Endometrial microvascular endothelial cells (primary cell): ENCODE results near the gene GNAT1. TPM values are rescaled to one million over a fixed set of nuclear protein-coding genes. Genes with fewer than 3 reads are reported as not detected.
"Not testable (repeated sequence)": the region's sequence is repeated elsewhere in the genome, so short reads cannot be mapped to it uniquely, and the experiment has no call there.

ENCODE experiments used
- in situ Hi-C: cut with HindIII; loops from 2 replicates; pipeline ENCODE4 v1.10.0; 2017; ENCODE audit warnings: low sequenced_read_pairs, low pct_unique_long_range_greater_than_20kb; ENCODE audit errors: inconsistent ontology term
- total RNA-seq: library from RNA; depleted of rRNA; stranded (reverse); fragments of >200 nt; gene quantifications from one replicate; pipeline ENCODE4 v1.2.3, GENCODE V29; 2015; ENCODE audit errors: inconsistent ontology term

GNAT1 gene
- total RNA-seq, 1 donor from 2014 or later, result not detected

DNA sequence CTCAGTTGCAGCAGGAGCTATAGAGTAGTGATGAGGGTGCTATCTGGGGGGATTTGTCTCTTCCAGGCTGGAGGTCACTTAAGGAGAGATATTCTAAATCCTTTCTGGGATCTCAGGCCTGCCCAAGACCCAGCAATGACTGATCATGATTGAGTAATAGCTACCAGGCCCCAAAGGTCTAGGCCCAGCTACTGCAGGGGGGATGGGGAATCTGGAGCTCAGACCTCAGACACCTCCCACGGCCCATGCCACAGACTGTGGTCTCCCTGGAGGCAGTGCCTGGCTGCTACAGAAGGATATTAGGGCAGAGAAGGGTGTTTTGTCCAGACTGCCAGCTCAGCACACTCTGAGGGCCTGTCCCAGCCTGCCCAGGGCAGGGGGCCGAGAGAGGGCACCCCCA lies 20.5 kb downstream of the GNAT1 start:
- in situ Hi-C loops, result no loop called here

DNA sequence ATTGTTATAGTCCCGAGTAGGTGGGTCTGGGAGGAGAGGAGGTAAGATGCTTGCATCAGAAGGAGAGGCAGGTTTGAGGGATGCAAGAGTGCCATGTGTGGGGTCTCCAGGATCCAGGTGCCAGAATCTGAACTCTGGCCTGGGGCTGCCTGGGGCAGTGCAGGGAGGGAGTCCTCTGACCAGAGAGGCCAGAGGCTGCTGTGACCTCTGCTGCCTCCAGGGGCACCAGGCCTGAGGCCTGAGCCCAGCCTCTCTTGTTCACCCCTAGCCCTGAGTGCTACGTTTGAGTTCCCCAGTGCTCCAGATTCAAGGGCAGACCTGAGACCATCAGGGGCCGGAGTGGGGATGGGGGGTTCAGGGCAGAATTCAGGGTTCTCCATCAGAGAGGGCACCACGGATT lies 21.1 kb downstream of the GNAT1 start:
- in situ Hi-C loops, result no loop called here

DNA sequence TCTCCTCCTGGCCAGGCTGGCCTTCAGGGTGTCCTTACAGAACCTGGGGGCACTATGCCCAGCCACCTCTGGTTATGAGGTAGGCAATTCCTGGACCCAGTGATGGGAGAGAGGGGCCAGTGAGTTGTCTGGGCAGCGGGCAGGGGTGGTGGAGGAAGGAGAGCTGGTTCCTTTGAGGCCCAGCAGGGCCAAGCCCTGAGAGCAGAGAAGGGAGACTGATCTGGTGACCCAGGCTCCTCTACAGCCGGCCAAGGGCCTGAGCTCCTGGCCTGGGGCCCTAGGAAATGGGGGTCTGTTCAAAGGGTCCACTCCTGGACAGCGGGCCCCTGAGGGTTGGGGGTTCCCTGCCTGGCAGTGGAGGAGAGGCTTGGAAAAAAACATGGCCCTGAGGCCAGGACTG lies 21.6 kb downstream of the GNAT1 start:
- in situ Hi-C loops, result no loop called here

- in situ Hi-C loops, result no loop called here
These were observed 22.0 kb downstream of the GNAT1 start for GRCh38 chr3:50213373-50213772.

DNA sequence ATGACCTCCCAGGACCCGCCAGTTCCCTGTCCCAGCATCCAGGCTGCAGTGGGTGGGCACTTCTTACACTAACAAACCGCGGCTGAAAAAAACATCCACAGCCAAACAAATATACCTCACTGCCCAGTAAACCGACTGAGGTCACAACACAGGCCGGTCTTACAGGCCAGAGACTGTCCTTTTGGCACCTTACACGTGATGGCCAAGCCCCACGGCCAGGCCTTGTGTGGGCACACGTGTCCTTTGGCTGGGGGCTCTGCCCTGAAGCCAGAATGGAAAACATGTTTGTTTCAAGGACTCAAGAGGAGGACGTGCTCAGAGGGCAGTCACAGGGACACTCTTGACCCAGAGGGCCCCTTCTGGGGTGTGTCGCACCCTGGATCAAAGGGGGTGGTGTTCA lies 23.4 kb downstream of the GNAT1 start:
- in situ Hi-C loops, result no loop called here

- in situ Hi-C loops, result no loop called here
These were observed 24.1 kb downstream of the GNAT1 start for GRCh38 chr3:50215529-50215928.

- in situ Hi-C loops, result no loop called here
These were observed 26.3 kb downstream of the GNAT1 start for GRCh38 chr3:50217681-50218080.

GRCh38 chr3:50218448-50218847 lies 27.0 kb downstream of the GNAT1 start:
- in situ Hi-C loops, result no loop called here

GRCh38 chr3:50219285-50219684 lies 27.9 kb downstream of the GNAT1 start:
- in situ Hi-C loops, result no loop called here

- in situ Hi-C loops, result no loop called here
These were observed 28.7 kb downstream of the GNAT1 start for GRCh38 chr3:50220109-50220508.

GRCh38 chr3:50221051-50221410 lies 29.6 kb downstream of the GNAT1 start:
- in situ Hi-C loops, result no loop called here

DNA sequence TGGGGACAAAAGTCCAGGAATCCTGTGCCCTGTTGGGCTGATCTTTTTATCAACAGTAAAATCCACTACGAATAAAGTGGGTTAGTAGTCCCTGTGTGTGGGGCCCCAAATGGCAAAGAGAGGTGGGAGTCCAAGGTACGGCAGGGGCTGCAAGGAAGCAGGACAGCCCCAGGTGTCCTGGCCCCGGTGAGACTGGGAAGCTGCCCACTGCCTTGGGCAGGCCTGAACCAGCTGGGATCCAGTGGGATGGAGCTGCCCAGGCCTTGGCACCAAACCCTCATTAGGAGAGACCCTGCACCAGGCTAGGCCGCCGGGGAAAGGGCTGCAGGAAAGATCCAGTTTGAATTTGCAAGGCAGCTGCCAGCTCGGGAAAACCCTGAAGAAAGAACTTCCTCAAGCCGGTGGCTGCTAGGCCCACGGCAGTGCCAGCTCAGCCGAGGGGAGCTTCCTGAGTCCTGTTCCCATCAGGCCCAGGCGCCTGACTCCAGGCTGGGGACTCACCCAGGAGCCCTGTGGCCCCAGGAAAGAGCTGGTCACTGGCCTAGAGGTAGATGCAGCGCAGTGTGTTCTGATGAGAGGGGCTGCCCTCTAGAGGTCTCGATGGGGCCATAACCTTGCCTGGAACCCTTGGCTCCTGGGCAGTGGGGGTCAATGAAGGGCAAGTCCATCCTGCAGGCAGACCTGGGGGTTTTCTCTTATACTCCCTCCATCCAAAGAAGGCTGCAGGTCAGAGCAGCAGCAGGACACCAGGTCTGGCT lies 30.2 kb downstream of the GNAT1 start:
- in situ Hi-C loops, result no loop called here

DNA sequence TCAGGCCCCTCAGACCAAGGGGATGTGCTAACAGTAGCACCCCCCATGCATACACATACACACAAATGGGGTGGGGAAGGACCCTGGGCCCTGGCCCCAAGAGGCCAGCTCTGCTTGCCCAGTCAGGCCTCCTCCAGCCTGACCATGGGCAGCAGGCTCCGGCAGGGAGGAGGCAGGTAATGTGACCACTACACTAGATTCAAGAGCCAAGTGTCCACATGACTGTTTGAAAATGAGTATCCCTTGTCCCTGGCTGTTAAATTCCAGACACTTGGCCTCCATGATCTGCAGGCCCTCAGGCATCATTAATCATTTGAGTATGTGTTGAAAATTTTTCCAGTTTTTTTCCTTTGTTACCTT lies 30.7 kb downstream of the GNAT1 start:
- in situ Hi-C loops, result no loop called here

GRCh38 chr3:50224639-50225038 lies 33.2 kb downstream of the GNAT1 start:
- in situ Hi-C loops, result no loop called here

GRCh38 chr3:50226888-50227389 lies 35.5 kb downstream of the GNAT1 start:
- in situ Hi-C loops, result no loop called here

- in situ Hi-C loops, result no loop called here
These were observed 36.2 kb downstream of the GNAT1 start for GRCh38 chr3:50227390-50228183.

GRCh38 chr3:50228184-50228763 lies 36.9 kb downstream of the GNAT1 start:
- in situ Hi-C loops, result not testable (repeated sequence)

- in situ Hi-C loops, result no loop called here
These were observed 38.1 kb downstream of the GNAT1 start for GRCh38 chr3:50229490-50229889.

GRCh38 chr3:50230104-50230793 lies 38.8 kb downstream of the GNAT1 start:
- in situ Hi-C loops, result no loop called here

- in situ Hi-C loops, result no loop called here
These were observed 39.4 kb downstream of the GNAT1 start for GRCh38 chr3:50230794-50231125.
